ENCODE data around the gene IFT52.

GRCh38 chr20:43559147-43559987 lies 31.4 kb upstream of the IFT52 start:
- TF ChIP-seq CTCF (conservative IDR thresholded peaks at IDR 0.05 in 1 of 2, IDR thresholded peaks at IDR 0.05 in 1 of 2; ENCODE audit: extremely low read depth in 1 of 2, insufficient read depth in 1 of 2, low read depth in 1 of 2, low read length in 2 of 2) (no peak), EZH2 (IDR thresholded peaks at IDR 0.05; ENCODE audit: borderline replicate concordance, low read length) (no peak)

All from mammary epithelial cell (primary cell).